Kidney glomerular epithelial cell (primary cell): Measurements from ENCODE around the gene DPP4.

Source experiments
- DNase-seq: peaks from one replicate; lab custom pipeline; 2025; lab: John Stamatoyannopoulos, UW

Gene DPP4

DNA sequence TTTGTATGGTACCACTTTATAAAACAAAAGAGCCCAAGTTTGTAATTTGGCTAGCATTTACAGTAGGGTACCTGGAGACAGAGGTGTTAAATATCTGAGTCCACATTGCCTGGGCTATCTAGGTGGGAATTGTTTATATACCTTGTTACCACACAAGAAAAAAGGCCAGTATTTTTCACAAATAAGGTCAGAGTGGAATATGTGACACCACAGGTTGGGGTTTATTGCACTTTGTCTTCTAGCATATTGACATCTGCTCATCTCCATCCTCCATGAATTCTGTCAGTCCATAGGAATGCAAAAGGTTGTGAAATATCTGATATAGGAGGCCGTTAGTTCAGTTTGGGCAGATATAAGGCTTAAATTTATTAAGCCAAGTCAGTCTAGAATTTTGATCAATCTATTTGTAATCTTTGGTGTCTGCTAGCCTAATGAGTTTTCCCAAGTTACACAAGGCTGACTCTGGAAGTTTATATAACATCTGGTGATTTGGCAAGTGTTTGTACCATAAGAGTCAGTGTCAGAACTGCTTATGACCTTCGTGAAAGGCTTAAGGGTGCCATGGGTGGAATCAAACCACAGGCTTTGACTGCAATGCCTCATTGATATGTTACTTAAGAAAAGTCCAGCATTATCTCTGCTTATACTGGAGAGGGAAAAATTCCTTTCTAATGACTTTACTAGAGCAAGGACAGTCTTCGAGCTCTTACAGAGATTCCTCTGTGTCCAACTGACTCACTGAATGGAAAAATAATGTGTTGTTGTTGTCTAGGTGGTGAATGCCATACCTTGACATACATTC is 11.3 kb upstream of the DPP4 start:
- DNase-seq: peak; percentile 69

DNA sequence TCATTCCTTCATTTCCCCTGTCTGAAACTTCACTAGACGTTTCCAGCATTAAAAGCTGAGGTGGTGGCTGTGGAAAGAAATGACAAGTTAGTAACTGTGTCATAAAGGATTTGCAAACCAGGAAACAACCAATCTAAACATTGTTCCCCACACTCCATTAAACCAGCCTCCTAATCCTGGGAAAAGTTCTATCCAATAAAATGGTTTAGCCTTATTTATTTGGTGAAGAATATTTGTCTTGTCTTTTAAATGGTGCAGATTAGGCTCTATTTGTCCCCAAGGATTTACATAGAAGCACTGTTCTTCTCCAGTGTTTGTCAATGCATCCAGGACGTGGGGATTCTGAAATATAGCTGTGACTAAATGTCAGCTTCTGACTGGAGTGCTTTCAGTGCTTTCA is 10.5 kb upstream of the DPP4 start:
- DNase-seq: no peak

- no peak for DNase-seq
Observed at GRCh38 chr2:162082681-162083080, 8.7 kb upstream of the DPP4 start.

- DNase-seq: no peak
Observed at GRCh38 chr2:162082036-162082435, 8.0 kb upstream of the DPP4 start.

DNA sequence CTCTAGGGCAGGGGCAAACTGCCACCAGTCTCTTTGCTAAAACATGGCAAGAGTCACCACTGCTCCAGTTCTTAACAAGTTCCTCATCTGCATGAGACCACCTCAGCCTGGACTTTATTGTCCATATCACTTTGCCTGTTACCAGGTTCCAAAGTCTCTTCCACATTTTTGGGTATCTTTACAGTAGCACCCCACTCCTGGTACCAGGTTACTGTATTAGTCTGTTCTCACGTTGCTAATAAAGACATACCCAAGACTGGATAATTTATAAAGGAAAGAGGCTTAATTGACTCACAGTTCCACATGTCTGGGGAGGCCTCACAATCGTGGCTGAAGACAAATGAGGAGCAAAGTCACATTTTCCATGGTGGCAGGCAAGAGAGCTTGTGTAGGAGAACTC is 5.5 kb upstream of the DPP4 start:
- DNase-seq: no peak

DNA sequence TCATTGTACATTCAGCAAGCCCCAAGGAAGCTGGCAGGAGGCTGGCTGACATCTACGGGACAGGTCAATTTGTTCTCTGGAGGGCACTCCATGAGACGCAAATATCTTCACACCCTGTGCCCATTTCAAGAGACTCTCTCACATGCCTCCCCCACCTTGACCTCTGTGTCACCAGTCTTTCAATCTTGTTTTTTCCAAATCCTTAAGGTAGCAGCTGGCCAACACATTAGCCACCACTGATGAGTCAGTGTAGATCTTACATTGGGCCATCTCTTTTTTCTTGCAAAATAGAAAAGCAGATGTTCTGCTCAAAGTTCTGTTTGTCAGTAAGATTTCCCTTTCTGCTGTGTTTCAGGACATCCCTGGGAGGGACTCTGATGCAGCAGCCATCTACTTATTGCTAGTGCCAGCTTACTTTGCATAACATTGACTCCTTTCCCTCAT is 1.7 kb upstream of the DPP4 start:
- DNase-seq: no peak

- DNase-seq: no peak
Observed at GRCh38 chr2:162074928-162075688, 1.1 kb upstream of the DPP4 start.

DNA sequence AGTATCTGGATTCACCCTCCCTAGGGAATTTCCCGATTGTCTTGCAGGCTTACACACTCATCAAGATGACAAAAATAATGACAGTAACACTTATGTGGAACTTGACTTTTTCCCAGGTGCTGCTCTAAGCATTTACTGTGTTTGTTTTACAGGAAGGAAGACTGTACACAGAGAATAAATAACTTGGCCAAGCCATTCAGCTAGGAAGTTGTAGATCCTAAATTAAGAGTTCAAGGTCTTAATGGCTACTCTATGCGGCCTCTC is 549 bp upstream of the DPP4 start:
- DNase-seq: no peak

- no peak for DNase-seq
Observed at GRCh38 chr2:162072976-162073887, 783 bp downstream of the DPP4 start.

DNA sequence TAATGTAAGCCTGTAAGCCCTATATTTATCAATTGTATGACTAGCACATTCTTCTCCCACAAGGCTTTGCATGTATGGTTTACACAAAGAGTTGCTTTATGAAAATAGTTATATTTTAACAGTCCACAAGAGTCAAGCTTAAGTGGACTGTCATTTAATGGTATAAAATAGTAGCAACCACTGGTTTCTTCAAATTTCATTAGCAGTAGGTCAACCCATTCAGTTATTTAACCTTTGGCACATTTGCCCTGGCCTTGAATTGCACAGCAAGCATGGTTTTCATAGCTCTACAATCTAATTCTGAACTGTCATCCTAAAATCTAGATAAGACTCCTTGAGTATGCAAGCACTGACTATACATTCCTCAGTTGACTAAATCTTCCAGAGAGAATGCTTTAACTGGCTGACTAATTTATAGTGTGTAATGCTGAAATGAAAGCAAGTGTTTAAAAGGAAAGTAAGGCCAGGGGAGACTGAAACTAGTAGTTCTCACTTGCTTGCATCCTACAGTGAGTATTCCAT is 1.8 kb downstream of the DPP4 start:
- peak; percentile 56 for DNase-seq

DNA sequence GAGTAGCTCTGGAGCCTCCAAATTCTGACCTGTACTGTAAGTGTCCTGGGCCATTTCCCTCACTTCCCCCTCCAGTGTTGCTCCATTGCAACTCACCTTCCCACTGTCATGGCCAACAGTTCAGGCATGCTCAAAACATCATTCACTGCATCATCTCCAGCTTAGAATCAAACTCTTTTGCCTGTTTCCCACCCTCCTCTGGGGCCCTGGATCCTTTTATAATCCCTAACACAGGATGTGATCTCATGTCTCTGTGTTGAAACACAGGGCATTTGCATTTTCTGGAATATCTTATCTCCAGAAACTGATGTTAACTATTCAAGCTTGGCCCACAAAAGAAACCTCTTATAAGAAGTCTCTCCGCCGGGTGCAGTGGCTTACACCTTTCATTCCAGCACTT is 3.0 kb downstream of the DPP4 start:
- no peak for DNase-seq

DNA sequence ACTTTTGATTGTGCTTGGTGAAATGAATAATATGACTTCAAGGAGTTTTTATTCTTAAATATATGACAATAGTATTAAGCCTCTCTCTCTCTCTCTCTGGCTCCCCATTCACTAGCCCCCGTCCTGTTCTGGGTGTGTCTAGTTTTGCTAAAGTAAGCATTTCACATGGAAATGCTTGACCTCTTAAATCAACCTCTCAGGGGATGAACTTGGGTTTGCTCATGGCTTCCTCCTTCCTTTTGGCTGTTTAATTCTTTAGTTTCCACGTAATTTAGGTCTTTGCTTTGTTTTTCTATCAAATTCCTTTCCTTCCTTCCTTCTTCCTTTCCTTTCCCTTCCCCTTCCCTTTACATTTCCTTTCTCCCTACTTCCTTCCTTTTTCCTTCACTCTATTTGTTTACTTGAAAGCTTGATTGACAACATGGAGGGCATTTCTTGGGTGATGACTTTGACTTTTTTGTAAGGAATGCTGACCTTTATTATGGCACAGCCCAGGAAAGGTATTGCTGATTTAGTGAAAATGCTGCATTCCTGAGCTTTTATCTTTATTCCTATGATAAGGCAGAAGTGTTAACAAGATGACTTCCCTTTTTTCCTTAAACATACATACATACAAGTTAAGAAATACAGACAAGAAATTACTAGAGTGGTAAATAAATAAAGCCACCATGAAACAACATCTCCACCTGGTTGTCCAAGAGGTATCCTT is 3.6 kb downstream of the DPP4 start:
- DNase-seq: no peak

DNA sequence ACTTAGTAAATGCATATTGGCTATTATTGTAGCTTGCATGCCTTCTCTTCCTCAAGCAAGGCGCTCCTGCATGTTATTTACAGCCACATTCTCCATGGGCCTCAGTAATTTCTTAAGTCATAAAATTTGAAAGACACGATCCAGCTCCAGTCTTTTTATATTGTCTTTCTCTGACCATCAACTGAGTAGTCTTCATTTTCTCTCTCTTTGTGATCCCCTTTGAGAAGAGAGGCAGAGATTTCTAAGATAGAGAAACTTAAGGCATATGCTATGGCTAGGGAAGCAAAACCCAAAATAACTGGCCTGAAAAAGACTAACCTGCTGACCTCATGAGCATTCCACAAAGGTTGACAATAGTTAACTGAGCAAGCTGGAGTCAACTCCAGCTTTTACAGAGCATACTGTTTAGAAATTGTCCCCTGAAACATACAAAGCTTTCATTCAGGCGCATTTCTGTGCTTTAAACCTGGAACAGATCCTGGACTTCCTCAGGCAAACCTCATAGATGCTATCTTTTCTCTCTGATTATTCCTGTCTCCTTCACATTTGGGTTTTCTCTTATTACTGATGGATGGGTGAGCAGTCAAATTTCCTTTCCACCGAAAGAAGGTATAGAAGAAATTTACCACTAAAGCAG is 4.6 kb downstream of the DPP4 start:
- no peak for DNase-seq

DNA sequence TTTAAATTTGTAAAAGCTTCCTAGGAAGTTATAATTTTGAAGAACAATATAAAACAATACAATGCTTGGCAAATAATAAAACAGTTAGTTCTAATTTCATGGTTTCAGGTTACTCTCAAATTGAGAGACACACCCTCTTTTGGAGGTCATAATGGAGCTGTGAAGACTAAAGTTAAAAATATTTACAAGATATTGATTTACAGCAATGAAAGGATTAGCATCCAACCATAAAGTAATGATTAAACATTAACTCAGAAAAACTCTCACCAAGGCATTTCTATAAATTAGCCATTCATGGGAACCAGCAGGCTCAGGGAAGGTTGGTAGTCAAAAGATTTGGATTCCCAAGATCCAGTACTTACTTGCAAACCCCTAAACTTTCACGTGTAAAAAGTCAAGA is 6.4 kb downstream of the DPP4 start:
- no peak for DNase-seq

DNA sequence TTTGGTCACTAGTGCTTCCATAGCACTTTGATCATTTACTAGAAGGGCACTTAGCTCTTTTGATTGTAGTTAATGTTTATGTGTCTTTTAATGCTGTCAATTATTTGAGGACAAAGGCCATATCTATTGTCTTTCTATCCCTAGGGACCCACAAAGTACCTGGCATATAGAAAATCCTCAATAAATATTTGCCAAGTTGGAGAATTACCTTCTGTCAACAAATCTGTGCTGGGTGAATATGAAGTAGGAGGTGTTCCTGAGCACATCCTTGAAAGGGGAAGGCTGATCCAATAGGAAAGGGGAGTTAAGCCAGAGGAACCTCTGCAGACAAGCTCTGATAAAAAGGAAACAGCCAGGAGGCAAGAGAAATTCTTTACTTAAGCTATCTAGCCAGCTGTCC is 8.2 kb downstream of the DPP4 start:
- no peak for DNase-seq

DNA sequence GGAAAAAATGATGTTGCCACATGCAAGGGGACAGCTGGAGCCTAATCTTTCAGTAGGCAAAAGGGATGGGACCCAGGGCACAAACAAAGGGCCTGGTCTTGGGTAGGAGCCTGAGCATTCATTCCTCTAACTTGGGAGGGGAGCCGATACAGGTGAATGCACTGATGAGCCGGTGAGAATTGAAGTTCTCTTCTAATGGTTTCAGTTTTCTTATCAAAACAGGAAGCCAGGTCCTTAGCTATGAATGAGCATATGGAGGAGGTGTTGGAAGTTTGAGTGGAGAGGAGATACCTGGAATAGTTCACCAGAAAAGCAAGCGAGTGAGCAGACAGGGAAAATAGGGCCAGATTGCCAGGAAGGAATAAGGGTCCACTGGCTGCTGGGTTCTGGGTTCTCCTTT is 10.1 kb downstream of the DPP4 start:
- peak; percentile 50 for DNase-seq

DNA sequence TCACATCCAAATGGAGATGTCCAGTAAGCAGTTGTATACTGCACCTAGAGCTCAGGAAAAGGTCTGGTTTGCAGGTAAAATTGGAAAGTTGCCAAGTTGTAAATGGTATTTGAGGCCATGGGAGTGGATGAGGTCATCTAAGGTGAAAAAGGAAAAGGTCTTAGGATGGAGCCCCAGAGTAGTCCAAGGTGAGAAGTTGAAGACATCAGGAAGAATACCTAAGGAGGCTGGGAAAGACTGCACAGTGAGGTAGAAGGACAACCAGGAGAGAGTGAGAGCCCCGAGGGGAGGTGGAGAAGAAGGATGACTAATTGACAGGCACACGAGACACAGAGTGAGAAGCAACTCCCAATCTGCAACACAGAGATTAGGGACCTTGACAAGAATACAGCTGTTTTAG is 10.7 kb downstream of the DPP4 start:
- no peak for DNase-seq

DNA sequence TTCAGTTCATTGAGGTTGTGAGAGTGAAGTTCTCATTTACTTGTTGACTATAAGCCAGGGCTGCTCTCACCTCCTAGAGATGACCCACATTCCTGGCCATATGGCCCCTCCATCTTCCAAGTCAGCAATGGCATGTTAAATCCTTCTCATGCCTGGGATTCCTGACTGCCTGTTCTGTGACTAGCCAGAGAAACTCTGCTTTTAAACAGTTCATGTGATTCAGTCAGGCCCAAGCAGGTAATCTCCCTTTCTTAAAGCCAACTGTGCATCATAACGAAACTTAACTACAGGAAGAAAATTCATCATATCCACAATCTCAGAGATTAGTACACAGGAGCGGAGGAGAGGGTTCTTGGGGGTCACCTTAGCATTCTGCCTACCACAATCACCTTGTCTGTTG is 11.5 kb downstream of the DPP4 start:
- DNase-seq: no peak

GRCh38 chr2:162061021-162061420 is 13.0 kb downstream of the DPP4 start:
- no peak for DNase-seq

GRCh38 chr2:162060532-162060931 is 13.5 kb downstream of the DPP4 start:
- no peak for DNase-seq

GRCh38 chr2:162058973-162059668 is 14.9 kb downstream of the DPP4 start:
- peak; percentile 71 for DNase-seq
